Nucleus accumbens (tissue), 56 donors: ENCODE data around the gene OR7A5.
"Not testable (repeated sequence)": the region's sequence is repeated elsewhere in the genome, so short reads cannot be mapped to it uniquely, and the experiment has no call there.

ENCODE experiments used
- DNase-seq, 56 donors: peaks; one replicate each; lab custom pipeline; 2025; lab: John Stamatoyannopoulos, UW

Gene OR7A5

DNA sequence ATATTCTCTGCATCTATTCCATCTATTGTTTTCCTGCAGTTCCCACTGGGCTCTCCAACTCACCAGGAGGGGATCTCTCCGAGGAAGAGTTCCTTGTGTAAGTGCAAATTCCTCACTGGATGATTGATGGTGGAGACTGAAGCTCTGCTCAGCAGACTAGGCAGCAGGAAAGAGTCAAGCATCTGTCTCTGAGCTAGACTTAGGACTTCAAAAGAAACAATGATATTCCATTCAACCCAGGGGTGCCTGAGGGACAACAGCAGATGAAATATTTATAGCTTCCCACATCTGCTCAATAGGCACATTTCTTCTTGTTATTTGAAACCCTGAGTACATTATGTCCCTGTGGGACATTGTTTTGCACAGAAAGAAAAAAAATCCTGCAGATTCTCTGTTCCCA lies at the start of gene OR7A5, which contains the start of gene OR7C1:
TSS of gene OR7A5 (minus strand) at position 175 of the 400 bp plus-strand sequence. CDS start 6,944 bp downstream, outside the sequence.
TSS of gene OR7C1 (minus strand) at position 175 of the 400 bp plus-strand sequence. CDS start 35,049 bp downstream, outside the sequence.
- DNase-seq, result peak in 4 of 56 donors; percentile 0 to 6 (median 2)

DNA sequence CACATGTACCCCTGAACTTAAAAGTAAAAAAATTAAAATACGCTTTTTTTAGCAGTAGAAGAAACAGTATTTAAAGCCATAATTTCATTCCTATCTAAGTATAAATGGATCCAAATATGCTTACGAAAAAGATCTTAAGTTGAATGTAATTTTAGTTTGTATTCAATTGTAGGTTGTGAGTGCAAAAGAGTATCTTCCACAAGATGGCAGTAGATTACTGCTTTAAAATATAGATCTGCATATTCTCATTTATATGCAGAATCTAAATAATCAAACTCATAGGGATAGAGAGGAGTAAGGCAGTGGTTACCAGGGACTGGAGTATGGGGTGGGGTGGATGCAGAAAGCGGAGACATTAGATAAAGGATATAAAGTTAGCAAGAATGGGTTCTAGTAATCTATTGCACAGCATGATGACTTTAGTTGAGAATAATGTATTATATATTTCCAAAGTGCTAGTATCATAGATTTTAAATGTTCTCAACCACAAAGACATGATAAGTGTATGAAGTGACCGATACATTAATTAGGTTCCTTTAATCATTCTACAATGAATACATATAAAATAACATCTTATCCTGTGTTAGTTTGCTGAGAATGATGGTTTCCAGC lies 36.7 kb upstream of the OR7A5 start:
- DNase-seq, result no peak

DNA sequence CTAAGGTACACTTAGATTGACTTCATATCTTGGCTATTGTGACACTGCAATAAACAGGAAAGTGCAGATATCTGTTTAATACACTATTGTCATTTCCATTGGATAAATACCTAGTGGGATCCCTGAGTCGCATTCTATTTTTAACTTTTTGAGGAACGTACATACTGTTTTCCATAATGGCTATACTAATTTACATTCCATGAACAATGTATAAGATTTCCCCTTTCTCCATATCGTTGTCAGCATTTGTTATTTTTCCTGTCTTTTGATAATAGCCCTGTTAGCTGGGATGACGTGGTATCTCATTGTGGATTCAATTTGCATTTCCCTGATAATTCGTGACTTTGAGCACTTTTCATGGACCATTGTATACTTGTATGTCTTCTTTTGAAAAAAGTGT lies 33.5 kb upstream of the OR7A5 start:
- no peak for DNase-seq

DNA sequence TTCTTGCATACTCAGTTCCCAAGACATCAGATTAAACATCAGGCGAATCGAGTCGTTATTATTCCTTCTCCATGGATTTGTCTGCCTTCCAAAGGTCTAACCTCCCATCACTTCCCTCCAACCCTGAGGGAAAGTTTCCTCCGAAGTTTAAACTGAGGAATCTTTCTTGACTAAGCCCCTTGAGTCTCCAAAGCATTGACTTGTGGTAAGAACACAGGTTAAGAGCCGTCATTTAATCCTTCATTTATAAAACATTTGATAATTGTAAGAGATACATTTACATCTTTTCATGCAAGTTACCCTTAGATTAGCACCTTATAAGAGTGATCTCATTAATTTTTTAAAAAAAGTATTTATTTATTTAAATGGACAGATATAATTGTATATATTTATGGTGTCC lies 13.8 kb upstream of the OR7A5 start, which contains the start of gene OR7A10:
TSS of gene OR7A10 (minus strand) at position 101 of the 400 bp plus-strand sequence. CDS start 7,045 bp downstream, outside the sequence.
- no peak for DNase-seq

GRCh38 chr19:14843578-14843977 lies 8.6 kb upstream of the OR7A5 start:
- DNase-seq, result no peak

GRCh38 chr19:14843169-14843568 lies 8.2 kb upstream of the OR7A5 start:
- no peak for DNase-seq

- no peak for DNase-seq
Measured at GRCh38 chr19:14840206-14840605, 5.2 kb upstream of the OR7A5 start.

GRCh38 chr19:14837391-14837790 lies 2.4 kb upstream of the OR7A5 start:
- DNase-seq, result no peak

GRCh38 chr19:14830702-14831101 lies 4.3 kb downstream of the OR7A5 start:
- no peak for DNase-seq

DNA sequence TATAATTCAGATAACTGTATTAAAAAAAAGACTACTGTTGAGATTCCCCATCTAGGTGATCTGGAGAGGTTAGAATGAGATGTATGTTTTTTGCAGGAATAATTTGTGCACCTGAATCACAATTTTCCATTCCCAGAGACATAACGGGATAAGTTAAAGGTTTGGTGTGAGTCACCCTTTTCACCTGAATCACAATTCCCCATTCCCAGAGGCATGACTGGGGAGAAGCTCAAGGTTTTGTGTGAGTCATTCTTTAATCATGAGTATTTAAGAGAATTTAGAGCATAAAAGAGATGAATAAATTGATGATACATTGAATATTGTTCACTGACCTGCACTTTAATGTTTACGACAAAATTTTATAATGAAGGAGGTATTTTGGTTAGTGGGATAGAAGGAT lies 9.0 kb downstream of the OR7A5 start:
- DNase-seq, result no peak

- no peak for DNase-seq
Measured at GRCh38 chr19:14821937-14822336, 13.0 kb downstream of the OR7A5 start.

DNA sequence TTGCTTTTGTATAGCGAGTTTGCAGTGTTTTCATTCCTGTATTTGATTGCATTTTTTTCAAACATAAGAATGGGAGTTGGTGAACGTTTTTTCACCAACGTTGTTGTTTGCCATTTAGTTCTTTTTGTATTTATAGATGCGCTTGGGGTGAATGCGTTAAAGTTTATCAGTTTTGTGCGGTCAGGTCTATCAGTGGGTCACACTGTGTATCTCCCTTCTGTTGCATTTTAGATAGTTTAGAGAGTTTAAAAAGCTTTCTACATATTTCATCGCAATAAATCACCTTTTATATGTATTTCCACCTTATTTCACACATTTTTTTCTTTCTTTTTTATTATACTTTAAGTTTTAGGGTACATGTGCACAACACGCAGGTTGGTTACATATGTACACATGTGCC lies 16.4 kb downstream of the OR7A5 start:
- no peak for DNase-seq

DNA sequence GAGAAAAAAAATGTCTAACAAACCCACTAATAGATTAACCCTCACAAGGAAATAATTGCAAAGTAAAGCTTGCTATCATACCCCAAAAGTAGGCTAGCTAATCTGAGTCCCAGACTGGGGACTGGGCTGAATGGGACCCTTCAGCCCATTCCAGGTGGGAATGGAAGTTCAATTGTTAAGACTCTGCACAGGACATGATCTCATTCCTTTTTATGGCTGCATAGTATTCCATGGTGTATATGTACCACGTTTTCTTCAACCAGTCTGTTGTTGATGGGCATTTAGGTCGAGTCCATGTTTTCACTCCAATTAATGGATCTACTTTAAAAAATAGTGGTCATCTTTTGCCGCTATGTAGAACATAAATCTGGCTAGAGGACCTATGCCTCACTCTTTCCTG lies 17.9 kb downstream of the OR7A5 start:
- no peak for DNase-seq

DNA sequence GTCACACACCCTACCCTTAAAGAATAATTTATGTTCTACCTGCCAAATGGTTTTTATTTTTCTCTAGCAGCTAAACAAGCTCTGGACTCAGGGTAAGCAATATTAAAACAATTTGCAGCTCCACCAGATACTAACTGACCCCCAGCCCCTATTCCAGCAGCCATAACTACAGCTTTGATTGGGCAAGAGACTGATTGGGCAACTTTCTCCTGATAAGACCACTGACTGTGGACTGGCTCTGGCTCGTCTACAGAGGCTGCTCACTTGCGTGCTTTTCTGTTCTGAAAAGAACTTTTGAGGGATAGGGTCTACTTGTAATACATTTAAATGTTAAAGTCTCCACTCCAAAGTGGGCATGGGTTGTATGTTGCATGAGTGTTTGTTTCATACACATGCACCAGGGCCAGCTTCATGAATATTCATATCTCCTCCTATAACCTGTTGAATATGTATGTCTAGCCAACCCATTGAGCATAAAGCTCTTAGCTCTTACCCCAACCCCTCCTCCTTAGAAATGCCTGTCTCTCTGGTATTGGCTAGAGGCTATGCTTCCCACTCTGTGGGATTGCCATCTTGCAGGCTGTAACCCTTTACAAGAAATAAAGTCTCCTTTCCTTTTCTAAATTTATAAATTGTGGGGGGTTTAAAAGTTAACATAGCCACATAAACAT lies 19.9 kb downstream of the OR7A5 start:
- DNase-seq, result no peak

- DNase-seq, result no peak
Measured at GRCh38 chr19:14809272-14810057, 25.5 kb downstream of the OR7A5 start.

GRCh38 chr19:14804765-14805164 lies 30.2 kb downstream of the OR7A5 start:
- DNase-seq, result no peak

DNA sequence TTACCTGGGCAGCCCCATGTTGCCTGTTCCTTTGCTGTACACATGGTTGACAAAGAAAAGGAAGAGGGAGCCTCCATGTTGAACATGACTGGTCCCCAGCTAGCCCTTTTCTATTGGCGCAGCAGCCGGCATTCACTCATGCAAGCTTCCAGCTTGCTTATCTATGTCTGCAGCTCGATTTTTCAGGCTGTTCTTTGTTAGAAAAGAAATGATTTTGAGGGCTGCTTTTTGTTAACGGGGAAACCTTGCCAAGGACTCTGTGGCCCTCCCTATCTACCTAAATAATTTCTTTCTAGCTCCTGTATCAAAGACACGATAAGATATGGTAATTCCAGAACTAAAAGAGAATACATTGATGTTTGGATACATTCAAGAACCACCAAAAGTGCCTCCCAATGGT lies 36.2 kb downstream of the OR7A5 start:
- DNase-seq, result no peak

- DNase-seq, result no peak
Measured at GRCh38 chr19:14796021-14796420, 39.0 kb downstream of the OR7A5 start.

GRCh38 chr19:14795078-14795721 lies 39.8 kb downstream of the OR7A5 start:
- no peak for DNase-seq

DNA sequence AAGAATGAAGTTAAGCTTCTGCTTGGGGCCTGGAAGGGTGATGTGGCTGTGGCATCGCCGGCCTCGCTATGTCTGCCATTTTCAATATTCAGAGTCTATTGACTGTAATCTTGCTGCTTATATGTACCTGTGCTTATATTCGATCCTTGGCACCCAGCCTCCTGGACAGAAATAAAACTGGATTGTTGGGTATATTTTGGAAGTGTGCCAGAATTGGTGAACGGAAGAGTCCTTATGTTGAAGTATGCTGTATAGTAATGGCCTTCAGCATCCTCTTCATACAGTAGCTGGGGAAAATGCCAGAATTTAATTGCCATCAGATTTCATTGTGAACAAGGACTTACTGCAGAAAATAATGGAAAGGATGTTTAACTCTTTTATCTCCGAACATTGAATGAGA lies 42.7 kb downstream of the OR7A5 start:
- DNase-seq, result not testable (repeated sequence)

DNA sequence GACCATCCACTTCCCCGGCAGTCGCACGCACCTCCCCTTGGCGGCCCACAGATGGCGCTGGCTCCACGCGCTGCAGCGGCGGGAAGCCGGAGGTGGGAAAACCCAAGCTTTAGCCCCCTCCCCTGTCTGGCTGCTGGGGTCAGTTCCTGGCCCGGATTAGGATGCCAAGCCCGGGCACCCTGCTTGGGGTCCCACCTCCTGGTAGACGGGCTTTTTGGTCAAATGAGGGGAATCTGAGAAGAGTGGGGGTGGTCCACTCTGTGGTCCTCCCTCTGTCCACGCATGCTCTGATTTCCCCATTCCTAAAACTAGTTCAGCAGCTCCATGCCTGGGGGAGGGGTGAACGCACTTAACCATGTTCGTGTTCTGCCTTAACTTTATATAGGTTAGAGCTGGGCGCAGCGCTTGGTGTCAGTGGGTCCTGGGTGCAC lies 48.5 kb downstream of the OR7A5 start:
- peak in 1 of 56 donors; percentile 8 for DNase-seq
